Measurements from ENCODE around the gene NBAS.
"Not testable (repeated sequence)": the region's sequence is repeated elsewhere in the genome, so short reads cannot be mapped to it uniquely, and the experiment has no call there.

Gene NBAS

DNA sequence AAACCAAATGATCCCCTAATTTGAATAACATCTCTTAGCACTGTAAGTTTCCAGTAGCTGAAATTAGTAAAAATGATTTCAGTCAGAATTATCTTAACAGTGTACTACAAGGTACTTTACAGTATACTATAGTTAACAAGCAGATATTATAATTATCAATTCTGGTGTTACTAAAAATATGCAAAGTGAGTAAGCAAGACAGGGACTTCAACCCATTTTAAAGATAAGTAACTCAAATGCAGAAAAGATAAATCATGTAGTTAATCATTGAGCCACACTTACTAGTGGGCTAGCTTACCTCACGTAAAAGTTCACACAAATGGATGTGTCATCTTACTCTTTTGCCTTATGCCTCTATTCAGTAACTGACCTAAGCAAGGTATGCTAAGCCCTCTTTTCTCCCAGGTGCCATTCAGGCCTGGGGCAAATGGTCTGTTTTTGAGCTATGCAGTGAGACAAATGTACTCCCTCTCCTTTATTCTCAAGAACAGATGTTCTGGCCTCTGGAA is 101.0 kb downstream of the NBAS start:
- no peak for DNase-seq (ENCODE audit: low spot score)

DNA sequence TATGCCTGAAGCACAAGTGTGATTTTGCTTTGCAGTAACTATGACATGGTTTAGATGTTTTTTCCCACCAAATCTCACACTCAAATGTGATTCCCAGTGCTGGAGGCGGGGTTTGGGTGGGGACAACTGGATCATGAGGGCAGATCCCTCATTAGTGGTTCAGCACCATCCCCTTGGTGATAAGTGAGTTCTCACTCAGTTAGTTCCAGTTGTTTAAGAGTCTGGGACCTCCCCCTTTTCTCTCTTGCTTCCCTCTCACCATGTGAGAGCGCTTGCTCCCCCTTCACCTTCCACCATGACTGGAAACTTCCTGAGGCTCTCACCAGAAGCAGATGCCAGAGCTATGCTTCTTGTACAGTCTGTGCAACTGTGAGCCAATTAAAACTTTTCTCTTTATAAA is 102.9 kb downstream of the NBAS start:
- no peak for DNase-seq (ENCODE audit: low spot score)

DNA sequence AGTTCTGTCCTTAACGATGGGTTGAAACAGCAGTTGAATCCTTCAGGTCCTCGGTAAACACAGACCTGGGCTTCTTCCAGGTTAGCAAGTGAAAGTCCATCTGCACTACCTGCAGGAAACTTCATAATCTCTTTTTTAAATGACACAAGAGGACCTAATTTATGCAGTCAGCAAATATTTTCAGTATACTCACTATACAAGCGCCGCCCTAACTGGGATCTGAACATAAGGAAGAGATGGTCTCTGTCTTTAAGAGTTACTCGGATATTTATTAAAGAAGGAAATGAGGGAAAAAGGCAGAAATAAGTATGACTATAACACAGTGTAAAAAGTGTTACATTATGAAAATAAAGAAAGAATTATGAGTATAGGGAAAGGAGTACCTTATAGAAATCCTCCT is 103.3 kb downstream of the NBAS start:
- DNase-seq (ENCODE audit: low spot score) = no peak

DNA sequence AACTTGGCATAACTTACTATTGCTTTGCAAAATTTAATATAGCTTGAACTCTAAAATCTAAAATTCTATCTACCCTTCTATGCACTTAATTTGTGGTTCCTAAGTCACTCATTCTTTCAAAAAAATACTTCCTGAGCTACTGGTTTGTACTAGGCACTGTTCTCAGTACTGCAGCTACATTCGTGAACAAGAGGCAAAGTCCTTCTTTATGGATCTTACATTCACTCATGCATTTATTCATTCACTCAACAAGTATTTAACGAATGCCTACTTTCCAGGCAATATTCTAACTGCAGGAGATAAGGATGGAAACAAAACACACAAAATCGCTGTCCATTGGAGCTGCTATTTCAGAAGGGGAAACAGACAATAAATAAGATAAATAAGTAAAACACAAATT is 104.8 kb downstream of the NBAS start:
- DNase-seq (ENCODE audit: low spot score) = no peak

DNA sequence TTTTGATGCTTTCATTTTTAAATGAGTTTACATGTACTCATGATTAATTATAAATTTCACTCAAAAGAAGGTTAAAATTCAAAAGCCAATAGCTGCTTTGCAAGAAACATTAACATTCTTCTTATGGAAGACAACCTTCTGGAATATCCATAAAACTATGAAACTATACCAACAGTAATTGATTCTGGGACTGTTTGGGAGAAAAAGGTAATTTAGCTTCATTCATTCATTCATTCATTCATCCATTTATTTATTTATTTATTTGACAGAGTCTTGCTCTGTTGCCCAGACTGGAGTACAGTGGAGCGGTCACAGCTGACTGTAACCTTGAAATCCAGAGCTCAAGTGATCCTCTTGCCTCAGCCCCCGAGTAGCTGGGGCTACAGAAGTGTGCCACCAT is 110.3 kb downstream of the NBAS start:
- DNase-seq (ENCODE audit: low spot score) = no peak

DNA sequence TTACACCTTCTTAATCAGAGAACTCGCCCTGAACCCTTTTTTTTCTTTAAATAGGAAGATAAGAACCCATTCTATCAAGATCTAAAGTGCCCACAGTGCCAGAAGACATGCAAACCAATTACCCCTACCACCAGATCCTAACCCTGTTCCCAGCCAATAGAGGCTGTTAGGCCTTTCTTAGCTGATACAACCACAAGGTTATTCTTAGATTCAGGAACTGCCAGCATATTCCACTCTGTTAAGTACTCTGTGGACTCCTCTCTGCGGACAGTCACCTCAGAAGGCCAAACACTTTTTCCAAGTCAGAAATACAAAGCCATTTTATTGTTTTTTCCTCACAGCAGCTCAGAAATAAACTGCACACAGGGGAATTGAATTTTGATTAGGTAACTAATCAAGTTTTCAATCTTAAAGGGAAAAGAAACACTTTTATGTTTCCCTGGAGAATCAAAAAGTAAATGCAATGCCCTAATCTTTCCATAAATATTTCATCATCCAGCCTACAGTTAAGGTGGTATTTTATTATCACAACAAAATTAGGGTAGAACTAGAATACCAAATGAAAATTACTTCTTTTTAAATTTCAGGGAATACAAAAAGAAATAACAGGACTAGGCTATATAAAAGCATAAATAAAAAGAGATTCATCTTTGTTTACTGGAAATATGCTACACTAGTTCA is 111.4 kb downstream of the NBAS start:
- DNase-seq (ENCODE audit: low spot score) = no peak

DNA sequence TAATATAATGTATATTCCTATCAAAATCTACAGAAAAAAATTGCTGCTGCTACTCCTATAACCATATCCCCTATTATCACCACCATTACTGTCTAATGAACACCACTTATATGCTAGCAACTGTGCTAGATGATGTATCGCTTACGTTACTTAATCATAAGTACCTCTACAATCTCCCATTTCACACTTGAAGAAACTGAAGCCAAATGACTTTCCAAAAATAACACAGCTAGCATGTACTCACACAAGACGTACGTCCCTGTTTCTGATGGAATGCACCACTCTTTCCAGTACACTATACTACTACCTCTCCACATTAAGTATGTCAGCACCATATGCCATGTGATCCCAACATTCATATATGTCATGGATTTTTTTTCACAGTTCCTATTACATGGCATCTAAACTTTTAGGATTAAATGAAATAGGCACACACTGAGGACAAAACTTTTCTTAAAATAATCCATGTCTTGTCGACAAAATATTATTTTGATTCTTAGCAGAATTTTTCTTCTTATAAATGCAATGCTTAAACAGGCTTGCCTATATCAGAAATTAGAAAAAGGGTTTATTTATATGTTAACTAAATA is 112.8 kb downstream of the NBAS start:
- no peak for DNase-seq (ENCODE audit: low spot score)

DNA sequence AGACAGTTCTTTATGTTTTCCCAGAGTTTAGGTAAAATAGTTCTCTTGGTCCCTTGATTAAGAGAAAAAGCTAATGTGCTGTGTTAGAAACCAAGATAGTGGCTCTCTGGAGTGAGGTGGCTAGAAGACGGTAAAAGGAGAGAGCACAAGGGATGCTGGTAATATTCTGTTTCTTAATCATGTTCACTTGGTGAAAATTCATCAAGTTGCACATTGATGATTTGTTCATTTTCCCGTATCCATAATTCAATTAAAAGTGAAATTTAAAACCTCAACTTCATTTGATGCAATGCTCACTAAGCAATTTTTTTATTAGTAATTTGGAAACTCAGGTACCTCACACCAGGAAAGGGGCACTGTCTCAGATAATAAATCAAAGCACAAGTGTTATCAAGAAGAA is 113.8 kb downstream of the NBAS start:
- DNase-seq (ENCODE audit: low spot score) = no peak

DNA sequence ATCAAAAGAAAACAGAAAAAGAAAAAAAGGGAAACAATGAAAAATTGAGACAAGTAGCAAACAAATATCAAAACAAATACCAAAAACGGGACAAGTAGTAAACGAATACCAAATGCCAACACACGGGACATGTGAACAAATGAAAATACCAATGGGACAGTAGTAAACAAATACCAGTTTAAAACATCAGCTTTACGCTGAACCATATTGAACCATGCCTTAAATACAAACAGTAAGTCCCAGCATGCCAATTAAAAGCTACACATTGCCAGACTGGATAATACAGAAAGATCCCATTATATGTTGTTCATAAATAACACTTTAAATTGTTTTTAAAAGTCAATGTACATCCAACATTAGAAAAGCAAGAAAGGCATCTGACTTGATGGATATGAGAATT is 114.2 kb downstream of the NBAS start:
- DNase-seq (ENCODE audit: low spot score) = no peak

DNA sequence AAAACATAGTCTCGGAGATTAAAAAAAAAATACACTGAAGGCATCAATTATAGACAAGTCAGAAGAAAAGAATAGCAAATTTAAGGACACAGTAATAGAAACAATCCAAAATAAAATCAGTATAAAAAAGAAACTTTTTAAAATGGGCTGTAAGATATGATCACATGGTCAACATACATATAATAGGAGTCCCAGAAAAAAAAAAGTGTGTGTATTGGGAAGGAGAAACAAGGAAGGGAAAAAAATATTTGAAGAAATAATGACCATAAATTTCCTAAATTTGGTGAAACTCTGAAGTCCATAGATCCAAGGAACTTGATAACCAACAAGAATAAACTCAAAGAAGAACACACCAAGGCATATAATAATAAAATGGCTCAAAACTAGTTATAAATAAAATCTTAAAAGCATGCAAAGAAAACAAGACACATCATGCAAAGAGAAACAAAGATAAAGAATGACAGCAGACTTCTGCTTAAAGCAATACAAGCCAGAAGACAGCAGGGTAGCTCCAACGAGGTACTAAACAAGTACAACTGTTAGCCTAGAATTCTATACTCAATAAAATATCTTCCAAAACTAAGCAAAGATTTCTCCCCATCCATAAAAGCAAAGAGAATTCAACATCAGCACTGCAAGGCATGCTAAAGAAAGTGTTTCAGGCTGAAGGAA is 115.1 kb downstream of the NBAS start:
- DNase-seq (ENCODE audit: low spot score) = no peak

DNA sequence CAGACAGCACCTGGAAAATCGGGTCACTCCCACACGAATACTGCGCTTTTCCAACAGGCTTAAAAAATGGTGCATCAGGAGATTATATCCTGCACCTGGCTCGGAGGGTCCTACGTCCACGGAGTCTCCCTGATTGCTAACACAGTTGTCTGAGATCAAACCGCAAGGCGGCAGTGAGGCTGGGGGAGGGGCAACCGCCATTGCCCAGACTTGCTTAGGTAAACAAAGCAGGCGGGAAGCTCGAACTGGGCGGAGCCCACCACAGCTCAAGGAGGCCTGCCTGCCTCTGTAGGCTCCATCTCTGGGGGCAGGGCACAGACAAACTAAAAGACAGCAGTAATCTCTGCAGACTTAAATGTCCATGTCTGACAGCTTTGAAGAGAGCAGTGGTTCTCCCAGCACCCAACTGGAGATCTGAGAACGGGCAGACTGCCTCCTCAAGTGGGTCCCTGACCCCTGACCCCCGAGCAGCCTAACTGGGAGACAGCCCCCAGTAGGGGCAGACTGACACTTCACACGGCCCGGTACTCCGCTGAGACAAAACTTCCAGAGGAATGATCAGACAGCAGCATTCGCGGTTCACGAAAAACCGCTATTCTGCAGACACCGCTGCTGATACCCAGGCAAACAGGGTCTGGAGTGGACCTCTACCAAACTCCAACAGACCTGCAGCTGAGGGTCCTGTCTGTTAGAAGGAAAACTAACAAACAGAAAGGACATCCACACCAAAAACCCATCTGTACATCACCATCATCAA is 121.2 kb downstream of the NBAS start:
- not testable (repeated sequence) for DNase-seq (ENCODE audit: low spot score)

DNA sequence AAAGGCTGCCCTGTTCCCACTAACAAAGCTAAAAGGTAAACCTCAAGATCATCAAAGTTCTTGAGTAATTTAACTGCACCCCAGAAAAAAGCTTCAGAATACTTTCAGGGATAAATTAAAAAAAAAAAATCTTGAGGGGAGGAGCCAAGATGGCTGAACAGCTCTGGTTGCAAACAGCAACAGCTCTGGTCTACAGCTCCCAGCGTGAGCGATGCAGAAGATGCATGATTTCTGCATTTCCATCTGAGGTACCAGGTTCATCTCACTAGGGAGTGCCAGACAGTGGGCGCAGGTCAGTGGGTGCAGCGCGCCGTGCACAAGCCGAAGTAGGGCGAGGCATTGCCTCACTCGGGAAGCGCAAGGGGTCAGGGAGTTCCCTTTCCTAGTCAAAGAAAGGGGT is 121.8 kb downstream of the NBAS start:
- not testable (repeated sequence) for DNase-seq (ENCODE audit: low spot score)

DNA sequence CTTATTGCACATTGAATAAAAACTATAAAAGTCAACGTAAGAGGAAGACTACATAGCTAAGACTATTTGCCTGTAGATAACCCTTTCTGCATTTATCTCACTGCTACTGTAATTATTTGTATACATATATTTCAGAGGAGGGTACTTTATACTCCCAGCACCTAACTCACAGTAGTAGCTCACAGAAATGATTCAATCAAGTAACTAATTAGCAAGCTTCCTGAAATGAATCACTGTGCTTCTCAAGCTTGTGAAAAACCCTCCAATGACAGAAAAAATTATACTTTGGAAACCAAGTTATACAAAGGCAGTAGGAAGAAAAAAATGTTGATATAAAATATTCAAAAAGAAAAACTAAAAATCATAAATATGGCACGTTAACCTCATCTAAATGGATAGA is 124.9 kb downstream of the NBAS start:
- DNase-seq (ENCODE audit: low spot score) = no peak

DNA sequence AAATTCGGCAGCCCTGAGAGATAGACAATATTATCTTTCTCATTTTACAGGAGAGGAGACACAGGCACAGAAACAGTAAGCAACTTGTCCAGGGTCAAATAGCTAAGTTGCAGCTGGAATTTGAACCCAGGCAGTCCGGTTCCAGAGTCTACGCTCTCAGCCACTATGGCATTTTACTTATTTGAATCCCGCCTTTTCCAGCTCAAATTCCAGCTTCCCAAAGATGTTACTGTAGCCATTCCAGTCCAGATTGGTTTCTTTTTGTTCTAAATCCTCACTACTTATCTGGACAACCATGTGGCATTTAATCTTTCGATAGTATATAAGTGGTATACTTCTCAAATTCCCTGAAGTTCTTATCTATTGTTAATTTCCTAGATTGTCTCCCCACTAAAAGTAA is 125.7 kb downstream of the NBAS start:
- no peak for DNase-seq (ENCODE audit: low spot score)

DNA sequence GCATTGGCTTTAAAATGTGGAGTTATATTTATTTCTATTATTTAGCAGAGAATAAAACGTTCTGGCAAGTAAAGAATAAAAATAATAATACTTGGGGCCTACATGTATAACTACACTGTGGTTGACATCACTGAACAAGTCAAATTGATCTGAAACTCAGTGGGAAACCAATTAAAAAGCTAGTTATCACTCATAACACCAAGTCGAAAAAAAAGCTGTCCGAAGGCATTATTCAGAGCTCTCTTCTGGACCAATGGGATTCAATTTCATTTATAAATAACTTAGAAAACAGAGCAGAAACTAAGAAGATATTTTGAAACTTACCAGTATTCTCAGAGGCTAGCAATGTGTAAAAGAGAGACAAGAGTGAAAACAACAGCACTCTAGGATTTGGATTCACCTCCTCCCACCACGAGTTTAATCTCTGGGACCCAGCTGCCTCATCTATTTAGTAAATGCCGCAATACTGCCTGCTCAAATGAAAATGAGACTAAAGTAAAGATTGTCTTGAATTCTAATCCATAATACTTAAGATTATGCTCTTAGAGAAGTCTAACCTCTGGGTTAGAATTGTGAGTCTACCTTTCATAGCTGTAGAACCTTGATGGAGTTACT is 128.4 kb downstream of the NBAS start:
- no peak for DNase-seq (ENCODE audit: low spot score)

DNA sequence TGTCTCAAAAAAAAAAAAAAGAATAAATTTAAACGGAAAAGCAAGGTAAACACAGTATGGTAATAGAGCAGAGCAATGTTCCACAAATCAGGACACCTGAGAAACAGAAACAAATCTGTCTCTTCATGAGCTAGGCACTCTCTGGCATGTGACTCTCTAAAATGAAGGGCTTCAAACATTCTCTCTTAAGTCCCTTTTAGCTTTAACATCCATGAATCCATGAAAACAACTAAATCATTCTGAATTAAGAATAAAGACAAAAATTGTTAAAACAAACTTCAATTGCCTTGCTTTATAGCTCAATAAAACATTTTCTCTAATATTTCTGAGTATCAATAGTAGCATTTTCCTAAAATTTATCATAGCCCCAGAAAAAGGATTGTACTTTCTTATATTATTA is 132.1 kb downstream of the NBAS start:
- DNase-seq (ENCODE audit: low spot score) = no peak

DNA sequence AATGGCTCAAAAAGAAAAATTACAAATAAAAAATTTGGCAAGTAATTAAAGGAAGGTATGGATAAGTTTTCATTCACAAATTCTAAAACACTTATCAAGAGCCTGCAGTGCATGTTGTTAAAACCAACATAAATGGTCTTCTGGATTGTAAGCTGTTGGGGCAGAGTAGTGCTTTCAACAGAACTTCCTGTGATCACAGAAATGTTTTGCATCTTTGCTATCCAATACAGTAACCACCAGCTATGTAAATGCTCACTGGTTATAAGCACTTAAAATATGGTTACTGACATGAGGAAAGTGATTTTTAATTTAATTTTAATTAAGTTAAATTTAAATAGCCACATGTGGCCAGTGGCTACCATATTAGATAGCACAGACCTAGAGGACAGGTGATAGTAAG is 133.1 kb downstream of the NBAS start:
- no peak for DNase-seq (ENCODE audit: low spot score)

DNA sequence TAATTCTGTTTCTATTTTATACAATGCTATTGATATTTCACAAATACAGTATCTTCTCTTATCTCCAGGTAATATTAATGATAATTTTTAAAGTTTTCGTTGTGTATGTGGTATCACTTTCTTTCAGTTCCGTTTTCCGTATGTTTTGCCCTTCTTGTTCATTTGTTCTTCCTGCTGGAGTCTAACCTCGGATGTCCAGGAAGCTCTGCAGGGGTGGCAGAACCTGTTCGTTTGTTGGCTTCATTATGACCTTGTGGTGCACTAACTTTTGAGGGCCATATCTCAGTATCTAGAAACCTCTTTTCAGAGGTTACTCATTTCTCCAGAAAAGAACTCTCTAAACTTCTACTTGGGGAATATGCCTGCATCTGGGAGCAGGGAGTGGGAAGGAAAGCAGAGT is 134.5 kb downstream of the NBAS start:
- DNase-seq (ENCODE audit: low spot score) = no peak

DNA sequence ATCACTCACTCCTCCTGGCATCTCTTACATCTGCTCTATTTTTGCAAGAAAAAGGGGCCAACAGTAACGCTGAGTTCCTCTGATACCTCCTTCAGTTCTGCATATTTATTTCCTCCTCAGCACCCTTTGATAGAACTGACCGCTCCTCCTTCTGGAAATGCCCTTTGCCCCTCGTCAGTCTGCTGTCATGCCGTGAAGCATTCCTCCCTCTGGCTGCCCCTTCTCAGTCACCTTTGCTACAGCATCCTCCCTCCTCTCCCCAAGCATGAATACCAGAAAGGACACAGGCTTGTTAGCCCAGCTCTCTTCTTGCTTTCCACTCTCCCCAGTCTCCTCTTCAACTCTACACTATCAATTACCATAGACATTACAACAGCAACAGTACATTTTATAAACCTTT is 135.4 kb downstream of the NBAS start:
- no peak for DNase-seq (ENCODE audit: low spot score)

DNA sequence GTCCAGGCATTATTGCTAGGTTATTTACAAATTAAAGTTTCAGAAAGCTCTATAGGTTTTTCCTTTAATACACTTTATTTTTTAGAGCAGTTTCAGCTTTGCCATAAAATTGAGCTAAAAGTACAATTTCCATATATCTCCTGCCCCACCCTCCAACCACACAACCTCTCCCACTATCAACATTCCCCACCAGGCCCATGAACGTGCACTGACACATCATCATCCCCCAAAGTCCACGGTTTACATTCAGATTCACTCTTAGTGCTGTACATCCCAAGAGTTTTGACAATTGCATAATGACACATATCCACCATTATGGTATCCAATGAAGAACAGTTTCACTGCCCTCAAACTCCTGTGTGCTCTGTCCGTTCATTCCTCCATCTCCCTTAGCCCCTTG is 139.4 kb downstream of the NBAS start:
- DNase-seq (ENCODE audit: low spot score) = no peak

DNA sequence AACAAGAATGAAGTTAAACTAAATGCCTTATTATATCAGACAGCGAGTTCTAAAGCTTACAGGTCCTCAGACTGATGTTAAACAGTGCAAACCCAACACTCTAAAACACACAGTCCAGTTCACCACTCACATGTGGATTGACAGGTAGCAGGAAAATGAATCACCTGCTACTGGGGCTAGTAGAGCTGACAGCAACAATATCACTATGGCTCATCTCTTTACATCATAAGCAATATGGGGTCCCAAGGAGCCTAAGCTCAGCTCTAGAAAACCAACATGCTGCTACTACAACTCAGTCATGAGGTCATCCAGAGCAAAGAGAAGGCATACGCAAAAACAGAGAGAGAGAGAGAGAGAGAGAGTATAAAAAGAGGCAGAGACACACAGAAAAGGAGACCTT is 145.4 kb downstream of the NBAS start:
- DNase-seq (ENCODE audit: low spot score) = no peak

DNA sequence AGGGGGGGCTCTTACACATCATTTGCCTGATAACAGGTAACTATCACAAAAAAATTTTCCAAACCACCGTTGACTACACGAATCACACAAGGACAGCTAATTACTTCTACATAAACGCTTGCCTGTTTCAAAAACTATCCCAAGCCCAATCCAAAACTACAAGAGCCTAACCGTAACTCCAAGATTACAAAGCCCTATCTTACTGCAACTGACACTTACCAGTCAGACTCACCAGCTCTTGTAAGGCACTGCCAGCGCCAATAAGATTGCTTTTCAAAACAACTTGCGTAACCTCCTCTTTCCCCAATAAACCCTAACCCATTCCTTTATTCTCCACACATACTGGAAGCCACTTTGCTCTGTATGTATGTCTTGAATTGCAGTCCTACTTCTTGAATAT is 148.4 kb downstream of the NBAS start:
- DNase-seq (ENCODE audit: low spot score) = no peak
